HG03103 (cell line): ENCODE results near the gene BDNF.

Source experiments
- ATAC-seq: cut with Tn5 transposase; IDR thresholded peaks from one replicate; pipeline ENCODE4 v1.9.1; 2021; ENCODE audit warnings: low read depth; ENCODE audit not compliant: unreplicated experiment

BDNF gene

DNA sequence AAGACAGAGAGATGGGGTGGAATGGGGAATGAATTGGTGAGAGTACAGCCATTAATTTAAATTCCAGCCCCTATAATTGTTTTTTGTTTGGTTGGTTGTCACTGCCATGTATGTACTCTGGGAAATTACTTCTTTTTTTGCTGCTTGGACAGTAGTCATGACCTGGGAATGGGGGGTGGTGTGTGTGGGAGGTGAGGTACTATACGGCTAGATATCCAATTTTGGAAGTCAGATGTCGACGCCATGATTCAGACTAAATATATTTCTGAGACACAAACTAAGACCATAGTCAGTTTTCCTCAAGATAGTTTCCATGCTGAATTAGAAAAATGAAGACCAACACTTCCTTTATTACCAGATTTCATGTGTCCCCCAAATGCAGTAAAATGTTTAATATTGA lies 7.4 kb upstream of the BDNF start:
- no peak for ATAC-seq

DNA sequence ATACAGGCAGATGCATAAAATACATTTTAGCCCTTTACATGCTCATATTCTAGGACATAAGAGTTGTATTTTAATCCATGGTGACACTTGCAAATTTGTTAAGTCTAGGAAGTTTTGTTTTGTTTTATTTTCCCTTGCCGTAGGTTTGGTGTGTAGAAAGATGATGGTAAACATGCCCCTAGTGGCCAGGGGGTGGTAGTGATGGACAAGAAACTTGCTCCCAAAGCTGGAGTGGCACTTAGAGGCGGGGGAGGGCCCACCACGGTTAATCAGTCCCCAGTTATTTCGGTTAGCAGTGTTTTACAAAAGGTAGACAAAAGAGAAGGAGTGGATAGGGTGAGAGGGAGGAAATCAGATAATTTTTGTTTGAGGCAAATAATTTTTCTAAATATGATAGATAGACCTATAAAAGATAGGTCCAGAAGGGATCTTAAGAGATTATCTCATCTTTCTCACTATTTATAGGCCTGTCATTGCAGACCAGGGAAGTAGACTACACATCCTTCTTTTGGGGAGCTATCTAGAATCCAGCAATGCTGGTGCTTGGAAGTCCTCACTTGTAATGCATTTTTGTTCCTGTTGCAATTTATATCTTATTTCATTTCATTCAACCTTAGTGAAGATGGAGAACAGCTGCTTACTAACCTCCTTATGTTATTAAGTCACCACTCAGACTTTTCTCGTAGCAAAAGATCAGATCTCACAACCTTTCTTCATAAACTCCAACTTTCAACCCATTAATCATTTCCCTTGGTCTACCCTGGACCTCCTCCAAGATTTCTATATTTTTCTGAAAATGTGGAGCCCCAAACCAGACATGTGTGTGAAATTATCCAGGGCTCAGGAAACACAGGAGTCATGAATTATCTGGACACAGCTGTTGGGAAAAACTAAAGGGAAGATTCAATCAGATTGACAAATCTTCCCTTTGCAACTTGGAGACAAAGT lies 5.9 kb upstream of the BDNF start:
- peak; percentile 75 for ATAC-seq

- no peak for ATAC-seq
These were observed 3.2 kb upstream of the BDNF start for GRCh38 chr11:27703481-27703880.

DNA sequence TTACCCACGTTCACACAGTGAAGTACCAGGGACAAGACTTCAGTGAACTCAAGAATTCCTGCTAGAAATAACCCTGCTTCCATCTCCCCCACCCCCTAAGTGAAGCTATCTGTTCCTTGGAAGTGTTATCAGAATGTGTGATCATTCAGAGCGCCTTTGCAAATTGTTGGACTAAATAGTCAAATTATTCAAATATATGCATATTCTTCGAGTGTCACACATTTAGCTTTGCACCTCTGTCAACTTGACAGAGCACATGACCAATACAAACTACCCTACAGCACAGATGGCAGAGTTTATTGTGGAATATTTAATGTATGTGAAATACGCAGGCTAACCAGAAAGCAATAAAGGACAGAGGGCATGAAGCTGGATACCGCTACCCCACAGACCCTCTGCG lies 2.6 kb upstream of the BDNF start:
- no peak for ATAC-seq

DNA sequence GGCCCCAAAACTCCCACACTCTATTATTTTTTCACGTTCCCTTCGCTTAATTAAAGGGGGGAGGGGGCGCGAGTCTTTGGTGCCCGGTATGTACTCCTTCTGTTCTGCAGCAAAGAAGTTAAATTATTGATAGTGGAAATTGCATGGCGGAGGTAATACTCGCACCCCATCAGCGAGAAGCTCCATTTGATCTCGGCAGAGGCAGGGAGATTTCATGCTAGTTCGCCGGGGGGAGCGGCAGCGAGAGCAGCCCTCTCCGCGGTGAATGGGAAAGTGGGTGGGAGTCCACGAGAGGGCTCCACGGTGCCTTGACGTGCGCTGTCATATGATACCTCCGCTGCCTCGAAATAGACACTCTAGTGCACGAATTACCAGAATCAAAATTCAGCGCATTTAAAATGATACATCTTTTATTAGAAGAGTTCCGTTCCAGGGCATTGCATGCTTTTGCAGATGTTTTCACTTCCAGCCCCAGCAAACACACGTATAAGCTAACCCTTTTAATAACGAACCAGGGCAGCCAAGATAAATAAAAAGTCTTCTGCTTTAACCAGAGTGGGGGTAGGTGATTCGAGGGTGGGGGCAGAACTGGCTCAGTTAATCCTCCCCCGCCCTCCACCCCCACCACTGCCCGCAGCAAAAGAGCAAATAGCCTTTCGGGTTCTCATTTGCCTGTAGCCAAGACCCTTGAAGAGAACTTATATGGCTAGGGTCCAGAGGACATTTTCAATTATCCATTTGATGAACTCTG lies 1.3 kb upstream of the BDNF start:
- no peak for ATAC-seq

DNA sequence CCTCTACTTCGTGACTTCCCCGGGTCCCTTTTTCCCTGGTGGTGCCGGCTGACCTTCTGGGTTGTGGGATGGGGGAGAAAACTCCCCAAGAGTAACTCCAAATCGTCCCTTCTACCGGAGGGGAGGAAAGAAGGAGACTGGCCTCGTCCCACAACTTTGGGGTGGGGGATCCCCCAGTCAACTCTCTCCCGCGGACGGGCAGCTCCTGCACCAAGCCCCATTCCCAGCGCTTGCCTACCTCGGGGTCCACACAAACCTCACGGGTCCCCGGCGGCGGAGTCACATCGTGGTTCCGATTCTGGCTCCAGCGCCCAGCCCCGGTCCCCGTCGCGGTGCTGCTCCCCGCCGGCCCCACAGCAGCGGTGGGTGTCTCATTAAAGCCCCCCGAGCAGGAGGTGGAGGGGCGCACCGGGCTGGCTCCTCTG lies 317 bp downstream of the BDNF start:
- no peak for ATAC-seq

DNA sequence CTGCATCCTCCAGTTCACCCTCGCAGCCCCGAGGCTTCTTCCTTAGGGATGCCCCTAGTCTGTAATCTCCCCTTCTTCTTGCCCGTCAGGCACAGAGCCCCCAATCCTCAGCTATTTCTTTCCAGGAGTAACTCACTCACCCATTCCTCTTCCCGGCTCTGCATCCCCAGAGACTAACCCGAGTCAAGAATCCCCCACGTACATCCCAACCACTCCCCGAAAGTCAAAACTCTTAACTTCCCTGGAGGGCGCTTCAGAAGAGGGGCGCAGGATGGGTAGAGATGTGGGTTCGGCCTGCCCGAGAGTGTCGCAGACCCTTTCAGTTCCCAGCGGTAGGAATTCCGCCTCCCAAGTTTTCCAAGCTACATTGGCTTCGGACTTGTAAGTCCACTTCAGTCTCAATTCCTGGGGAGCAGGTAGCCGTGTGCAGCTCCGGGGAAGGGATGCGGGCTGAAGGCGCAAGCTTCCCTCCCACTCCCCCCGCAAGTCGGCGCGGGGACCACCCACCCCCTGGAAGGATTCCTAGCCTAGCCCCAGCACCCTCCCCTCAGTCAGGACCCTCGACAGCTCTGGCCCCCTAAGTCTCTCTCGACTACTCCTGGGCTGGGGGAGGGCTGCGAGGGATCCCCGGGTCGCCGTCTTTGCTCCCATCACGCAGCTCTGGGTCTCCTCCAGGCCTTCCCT lies 871 bp downstream of the BDNF start:
- ATAC-seq = no peak

DNA sequence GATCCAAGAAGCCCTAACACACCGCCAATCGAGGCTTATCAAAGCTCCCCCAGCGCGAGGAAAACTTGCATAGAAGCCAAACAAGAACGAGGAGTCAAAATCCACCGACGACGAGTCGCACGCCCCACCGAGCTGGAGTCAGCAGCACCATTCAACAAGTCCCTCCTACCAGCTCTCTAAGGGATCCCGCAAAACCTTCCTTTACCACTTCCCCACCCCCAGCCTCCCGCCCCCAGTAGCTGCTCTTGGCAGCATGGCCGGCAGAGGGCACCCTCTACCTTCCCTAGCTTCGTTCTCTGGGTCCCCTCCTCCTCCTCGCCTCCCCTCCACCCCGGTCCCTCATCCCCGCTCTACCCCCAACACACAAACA lies 1.4 kb downstream of the BDNF start:
- peak; percentile 69 for ATAC-seq

- ATAC-seq = no peak
These were observed 2.5 kb downstream of the BDNF start for GRCh38 chr11:27697679-27698275.

- no peak for ATAC-seq
These were observed 3.3 kb downstream of the BDNF start for GRCh38 chr11:27696961-27697360.

DNA sequence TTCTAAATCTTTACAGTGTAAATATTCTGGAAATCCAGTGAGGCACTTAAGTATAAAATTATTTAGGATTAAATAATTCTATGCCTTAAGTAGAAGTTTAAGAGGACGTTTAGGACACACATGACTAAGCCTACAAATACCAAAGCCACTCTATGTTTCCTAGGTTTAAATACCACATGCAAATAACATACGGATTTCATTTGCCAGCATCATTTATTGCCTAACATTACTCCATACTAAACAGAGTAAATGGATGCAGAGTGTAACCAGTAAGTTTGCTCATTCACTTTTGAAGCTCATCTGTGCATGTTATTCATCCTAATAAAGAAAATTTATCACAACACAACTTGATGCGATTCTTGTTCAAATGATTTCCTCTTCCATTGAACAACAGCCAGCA lies 4.1 kb downstream of the BDNF start:
- ATAC-seq = no peak

- no peak for ATAC-seq
These were observed 5.3 kb downstream of the BDNF start for GRCh38 chr11:27694992-27695391.

DNA sequence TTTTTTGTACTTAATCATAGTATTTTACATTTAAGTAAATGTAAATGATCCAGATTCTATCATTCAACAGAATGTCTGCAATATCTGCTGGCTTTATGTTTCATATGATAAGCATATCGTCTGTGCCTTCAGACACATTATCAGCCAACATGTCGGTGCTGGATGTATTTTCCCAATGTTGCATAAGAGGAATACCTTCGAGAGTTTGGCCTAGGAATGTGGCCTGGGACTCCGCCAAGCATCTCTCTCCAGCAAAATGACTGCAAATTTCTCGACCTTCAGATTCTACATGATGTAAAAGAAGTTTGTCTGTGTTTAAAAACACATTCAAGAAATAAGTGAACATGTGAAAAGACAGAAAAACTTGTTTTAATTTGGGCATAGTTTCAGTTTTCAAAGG lies 6.9 kb downstream of the BDNF start:
- ATAC-seq = no peak

- ATAC-seq = no peak
These were observed 7.5 kb downstream of the BDNF start for GRCh38 chr11:27692781-27693180.

- no peak for ATAC-seq
These were observed 12.2 kb downstream of the BDNF start for GRCh38 chr11:27688076-27688475.

DNA sequence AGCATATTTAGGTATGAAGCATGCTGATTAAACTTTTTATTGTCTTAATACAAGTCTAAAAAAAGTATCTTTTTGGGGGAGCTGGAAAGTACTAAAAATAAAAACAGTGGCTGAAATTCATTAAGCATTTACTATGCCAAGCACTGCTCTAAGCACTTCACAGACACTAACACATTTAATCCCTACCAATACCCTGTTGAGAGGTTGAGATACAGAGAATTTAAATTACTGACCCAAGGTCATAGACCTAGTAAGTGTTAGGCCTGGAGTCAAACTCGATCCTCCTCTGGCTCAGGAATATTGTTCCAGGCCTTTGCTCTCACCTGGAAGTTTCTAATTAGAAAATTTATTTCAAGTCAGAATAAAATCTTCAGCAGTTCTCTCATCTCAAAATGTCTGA lies 18.6 kb downstream of the BDNF start:
- ATAC-seq = no peak

DNA sequence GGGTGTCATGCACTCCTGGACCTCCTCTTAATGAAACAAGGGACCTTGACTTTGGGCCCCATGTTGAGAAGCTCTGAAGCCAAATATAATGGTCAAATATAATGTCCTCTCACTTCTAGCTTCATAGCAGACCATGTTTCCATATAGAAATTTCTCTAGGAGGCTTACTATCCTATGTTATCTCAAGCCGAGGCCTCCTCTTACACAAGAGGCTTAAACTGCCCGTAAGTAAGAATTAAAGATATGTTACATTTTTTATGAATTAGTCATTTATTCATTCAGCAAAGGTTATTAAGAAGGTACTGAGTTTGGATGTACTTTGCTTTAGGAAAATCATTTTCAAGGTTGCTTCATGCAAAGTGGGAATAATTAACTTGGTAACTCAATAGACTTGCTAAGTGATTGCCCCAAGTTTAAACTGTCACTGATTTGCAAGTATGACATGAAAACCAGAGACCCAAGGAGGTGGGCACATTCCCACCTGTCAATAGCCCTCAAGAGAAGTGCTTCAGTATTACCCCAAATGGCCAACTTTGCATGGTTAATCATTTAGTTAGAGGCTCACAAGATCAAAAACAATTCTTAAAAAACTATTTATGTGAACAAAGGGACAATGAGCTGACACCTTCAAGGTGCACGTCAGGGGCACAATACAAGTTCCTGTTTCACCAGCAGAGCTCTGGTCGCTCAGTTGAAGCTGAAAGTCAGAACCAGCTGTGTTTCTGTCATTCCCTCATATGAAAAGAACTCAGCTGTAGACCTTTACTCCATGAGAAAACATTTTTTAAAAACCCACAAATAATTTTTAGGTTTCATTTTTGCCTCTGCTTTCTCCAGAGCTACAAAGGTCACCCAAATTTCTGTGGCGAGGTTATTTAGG lies 20.9 kb downstream of the BDNF start:
- no peak for ATAC-seq

- ATAC-seq = no peak
These were observed 22.0 kb downstream of the BDNF start for GRCh38 chr11:27678242-27678641.

DNA sequence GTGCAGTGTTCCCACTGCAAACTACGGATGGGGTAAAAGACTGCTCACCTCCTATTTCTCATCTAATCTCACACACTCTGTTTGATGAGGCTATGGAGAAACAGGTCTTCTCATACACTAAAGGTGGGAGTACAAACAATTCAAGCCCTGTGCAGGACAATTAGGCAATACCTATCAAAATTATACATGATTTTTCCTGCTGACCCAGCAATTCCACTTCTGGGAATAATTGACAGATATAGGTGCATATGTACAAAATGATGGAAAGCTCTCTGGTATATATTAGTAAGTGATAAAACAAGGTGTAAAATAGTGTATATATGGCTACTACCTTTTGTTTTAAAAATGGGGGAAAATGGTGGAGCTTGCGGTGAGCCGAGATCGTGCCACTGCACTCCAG lies 23.1 kb downstream of the BDNF start:
- ATAC-seq = no peak
